Liver (tissue), 9 donors: ENCODE data around the gene LYST. TPM values are rescaled to one million over a fixed set of nuclear protein-coding genes. Genes with fewer than 3 reads are reported as not detected.

Experiments used
- DNase-seq: peaks from one replicate; pipeline ENCODE4 v3.0.0-alpha.2; 2017; ENCODE audit warnings: low spot score
- H3K27ac ChIP-seq, 2 donors: one replicate each; pipeline ENCODE4 v1.7.0; 2013; ENCODE audit warnings: inconsistent platforms in 2 of 2, low read length in 2 of 2, control low read depth in 1 of 2, low read depth in 1 of 2, mild to moderate bottlenecking in 1 of 2
- H3K27me3 ChIP-seq, 4 donors: one replicate each; pipeline versions ENCODE4 v1.6.1 to v1.7.0; 2013; ENCODE audit warnings: low read length in 3 of 4, inconsistent platforms in 1 of 4, mild to moderate bottlenecking in 1 of 4, moderate library complexity in 1 of 4; ENCODE audit not compliant: control insufficient read depth in 4 of 4, insufficient read depth in 4 of 4
- H3K36me3 ChIP-seq, 4 donors: one replicate each; pipeline versions ENCODE4 v1.6.1 to v1.7.0; 2013; ENCODE audit warnings: low read length in 3 of 4, mild to moderate bottlenecking in 3 of 4, low read depth in 1 of 4, moderate library complexity in 1 of 4; ENCODE audit not compliant: control insufficient read depth in 4 of 4, insufficient read depth in 3 of 4
- H3K4me1 ChIP-seq, 4 donors: one replicate each; pipeline versions ENCODE4 v1.6.1 to v1.7.0; 2013; ENCODE audit warnings: low read length in 3 of 4, mild to moderate bottlenecking in 3 of 4, moderate library complexity in 1 of 4; ENCODE audit not compliant: control insufficient read depth in 4 of 4, insufficient read depth in 4 of 4
- H3K4me3 ChIP-seq, 3 donors: one replicate each; pipeline versions ENCODE4 v1.6.1 to v1.7.0; 2013; ENCODE audit warnings: low read length in 3 of 3, control low read depth in 1 of 3, low read depth in 1 of 3, mild to moderate bottlenecking in 1 of 3
- H3K9ac ChIP-seq, 2 donors: one replicate each; pipeline ENCODE4 v1.7.0; 2013; ENCODE audit warnings: low read length in 2 of 2, mild to moderate bottlenecking in 2 of 2, moderate library complexity in 2 of 2, control low read depth in 1 of 2, low read depth in 1 of 2
- H3K9me3 ChIP-seq, 4 donors: one replicate each; pipeline versions ENCODE4 v1.6.1 to v1.7.0; 2013; ENCODE audit warnings: low read length in 3 of 4; ENCODE audit not compliant: control insufficient read depth in 4 of 4
- ATF3 ChIP-seq: IDR thresholded peaks from 2 replicates; pipeline ENCODE4 v1.6.1; 2016; ENCODE audit warnings: antibody characterized with exemption
- EGR1 ChIP-seq, 2 donors: IDR thresholded peaks; 2 replicates each; pipeline ENCODE4 v1.6.1; 2016 to 2018; ENCODE audit warnings: antibody characterized with exemption in 2 of 2, low read depth in 2 of 2
- FOXA1 ChIP-seq: IDR thresholded peaks from 2 replicates; pipeline ENCODE4 v1.6.1; 2016; ENCODE audit warnings: antibody characterized with exemption
- FOXA2 ChIP-seq: IDR thresholded peaks from 2 replicates; pipeline ENCODE4 v1.6.1; 2016; ENCODE audit warnings: antibody characterized with exemption
- GABPA ChIP-seq, 2 donors: IDR thresholded peaks in 1 of 2; conservative IDR thresholded peaks in 1 of 2; 2 replicates each; pipeline ENCODE4 v1.6.1; 2016; ENCODE audit warnings: antibody characterized with exemption in 2 of 2, mild to moderate bottlenecking in 1 of 2, moderate library complexity in 1 of 2
- HNF4A ChIP-seq, 2 donors: conservative IDR thresholded peaks; 2 replicates each; pipeline ENCODE4 v1.6.1; 2016; ENCODE audit warnings: antibody characterized with exemption in 2 of 2, mild to moderate bottlenecking in 2 of 2
- HNF4G ChIP-seq: IDR thresholded peaks from 2 replicates; pipeline ENCODE4 v1.6.1; 2016; ENCODE audit warnings: antibody characterized with exemption
- JUND ChIP-seq, 2 donors: IDR thresholded peaks; 2 replicates each; pipeline ENCODE4 v1.6.1; 2016; ENCODE audit warnings: antibody characterized with exemption in 2 of 2
- MAX ChIP-seq: IDR thresholded peaks from 2 replicates; pipeline ENCODE4 v1.6.1; 2016; ENCODE audit warnings: antibody characterized with exemption
- NR2F2 ChIP-seq: IDR thresholded peaks from 2 replicates; pipeline ENCODE4 v1.6.1; 2016; ENCODE audit warnings: antibody characterized with exemption
- RAD21 ChIP-seq, 2 donors: IDR thresholded peaks; 2 replicates each; pipeline ENCODE4 v1.6.1; 2016; ENCODE audit warnings: antibody characterized with exemption in 2 of 2, mild to moderate bottlenecking in 2 of 2
- REST ChIP-seq: IDR thresholded peaks from 2 replicates; pipeline ENCODE4 v1.6.1; 2016; ENCODE audit warnings: antibody characterized with exemption, mild to moderate bottlenecking
- SP1 ChIP-seq: IDR thresholded peaks from 2 replicates; pipeline ENCODE4 v1.6.1; 2018; ENCODE audit warnings: antibody characterized with exemption, mild to moderate bottlenecking
- TAF1 ChIP-seq: conservative IDR thresholded peaks from 2 replicates; pipeline ENCODE4 v1.6.1; 2016; ENCODE audit warnings: antibody characterized with exemption, mild to moderate bottlenecking
- YY1 ChIP-seq: IDR thresholded peaks from 2 replicates; pipeline ENCODE4 v1.6.1; 2016; ENCODE audit warnings: antibody characterized with exemption, mild to moderate bottlenecking
- ZBTB33 ChIP-seq: IDR thresholded peaks from 2 replicates; pipeline ENCODE4 v1.6.1; 2016; ENCODE audit warnings: antibody characterized with exemption
- WGBS: extraction: QIAGEN DNeasy Blood & Tissue Kit; methylation state at CpG from one replicate; pipeline ENCODE4 v1.1.7; 2013; 5-methylcytosine and 5-hydroxymethylcytosine counted together
- polyA plus RNA-seq, 2 donors: library from polyadenylated mRNA; stranded (reverse) in 1 of 2; unstranded in 1 of 2; fragments of 200-250 nt in 1 of 2; fragments of >200 nt in 1 of 2; fragmentation: Nextera tagmentation in 1 of 2; extraction: Ambion mirVana in 1 of 2; gene quantifications; one replicate each; pipeline versions ENCODE4 v1.2.1 to v1.2.3, GENCODE V29; 2013 to 2015
- total RNA-seq, 2 donors: library from RNA; depleted of rRNA; stranded (reverse); fragments of >200 nt; gene quantifications; one replicate each; pipeline ENCODE4 v1.2.3, GENCODE V29; 2014
- TF ChIP-seq, protein P1 (sequence below): fragments of 150-350 bp; IDR thresholded peaks from 2 replicates; pipeline ENCODE4 v1.5.1; 2017; ENCODE audit warnings: improper control_type of control experiment, low read depth, low read length; ENCODE audit not compliant: missing input control
- donor health status: healthy.
- donor health status: healthy.
- donor health status: healthy.
- donor health status: healthy.
- donor health status: healthy.

LYST gene
- total and polyA plus RNA-seq, 4 donors = 3.4 to 45.9 (median 14.2) TPM

DNA sequence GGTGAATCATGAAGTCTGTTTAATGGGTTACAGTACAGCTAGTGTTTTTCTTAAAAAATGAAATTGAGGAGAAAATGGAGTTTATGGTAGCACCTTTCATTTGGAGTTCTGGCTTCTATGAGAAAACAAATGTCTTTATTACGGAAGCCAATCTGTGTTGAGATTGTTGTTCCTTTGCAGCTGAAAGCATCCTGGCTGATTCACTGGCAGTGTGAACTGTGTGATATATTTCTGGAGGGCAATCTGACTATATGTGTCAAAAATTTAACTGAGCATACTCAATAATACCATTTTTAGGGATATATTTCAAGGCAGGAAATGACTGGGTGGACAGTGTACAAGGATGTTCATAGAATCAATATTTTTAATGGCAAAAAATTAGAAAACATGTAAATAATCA lies 46.6 kb upstream of the LYST start (continued):
- TF ChIP-seq ZBTB33 = no peak
- TF ChIP-seq NR2F2 = no peak
- TF ChIP-seq YY1 = no peak
- TF ChIP-seq FOXA2 = no peak
- no peak for TF ChIP-seq HNF4G
- no peak for TF ChIP-seq SP1
- TF ChIP-seq FOXA1 = no peak
- no peak for TF ChIP-seq ATF3
- TF ChIP-seq EGR1 (IDR thresholded peaks at IDR 0.05; ENCODE audit: low read depth in 2 of 2) = no peak

GRCh38 chr1:235911876-235912275 lies 45.2 kb upstream of the LYST start:
- Histone ChIP-seq H3K36me3 (no peaks in the 10 kb centered on the region), H3K27ac (no peak overlapping the region), H3K27me3 (no peaks in the 10 kb centered on the region), H3K9me3 (no peaks in the 10 kb centered on the region), H3K9ac (no peak overlapping the region), H3K4me3 (no peak overlapping the region), H3K4me1 (peaks cover 0 to under 1% (median 0%) of the 10 kb centered on the region in 4 donors)
- DNase-seq = no peak
- 89% methylated on average over 6 of the region's 6 CpGs for WGBS
- TF ChIP-seq FOXA1 (no peak), ZBTB33 (no peak), HNF4A (conservative IDR thresholded peaks at IDR 0.05) (no peak), TAF1 (no peak), MAX (no peak), FOXA2 (no peak), GABPA (IDR thresholded peaks at IDR 0.05 in 1 of 2, conservative IDR thresholded peaks at IDR 0.05 in 1 of 2) (no peak), ATF3 (no peak), REST (no peak), RAD21 (IDR thresholded peaks at IDR 0.05) (no peak), SP1 (no peak), JUND (IDR thresholded peaks at IDR 0.05) (no peak), EGR1 (IDR thresholded peaks at IDR 0.05; ENCODE audit: low read depth in 2 of 2) (no peak), HNF4G (no peak), YY1 (no peak)
- TF ChIP-seq, protein P1, sequence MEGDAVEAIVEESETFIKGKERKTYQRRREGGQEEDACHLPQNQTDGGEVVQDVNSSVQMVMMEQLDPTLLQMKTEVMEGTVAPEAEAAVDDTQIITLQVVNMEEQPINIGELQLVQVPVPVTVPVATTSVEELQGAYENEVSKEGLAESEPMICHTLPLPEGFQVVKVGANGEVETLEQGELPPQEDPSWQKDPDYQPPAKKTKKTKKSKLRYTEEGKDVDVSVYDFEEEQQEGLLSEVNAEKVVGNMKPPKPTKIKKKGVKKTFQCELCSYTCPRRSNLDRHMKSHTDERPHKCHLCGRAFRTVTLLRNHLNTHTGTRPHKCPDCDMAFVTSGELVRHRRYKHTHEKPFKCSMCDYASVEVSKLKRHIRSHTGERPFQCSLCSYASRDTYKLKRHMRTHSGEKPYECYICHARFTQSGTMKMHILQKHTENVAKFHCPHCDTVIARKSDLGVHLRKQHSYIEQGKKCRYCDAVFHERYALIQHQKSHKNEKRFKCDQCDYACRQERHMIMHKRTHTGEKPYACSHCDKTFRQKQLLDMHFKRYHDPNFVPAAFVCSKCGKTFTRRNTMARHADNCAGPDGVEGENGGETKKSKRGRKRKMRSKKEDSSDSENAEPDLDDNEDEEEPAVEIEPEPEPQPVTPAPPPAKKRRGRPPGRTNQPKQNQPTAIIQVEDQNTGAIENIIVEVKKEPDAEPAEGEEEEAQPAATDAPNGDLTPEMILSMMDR = no peak
